ENCODE data around the gene KAT5.
"Not testable (repeated sequence)": the region's sequence is repeated elsewhere in the genome, so short reads cannot be mapped to it uniquely, and the experiment has no call there.

The KAT5 gene

GRCh38 chr11:65709661-65710060 lies 2.4 kb upstream of the KAT5 start:
- DNase-seq (ENCODE audit: low read depth in 2 of 2): no peak

- DNase-seq (ENCODE audit: low read depth in 2 of 2): no peak
Observed at GRCh38 chr11:65710421-65710820, 1.6 kb upstream of the KAT5 start.

- DNase-seq (ENCODE audit: low read depth in 2 of 2): no peak
Observed at GRCh38 chr11:65712633-65713076, 603 bp downstream of the KAT5 start.

DNA sequence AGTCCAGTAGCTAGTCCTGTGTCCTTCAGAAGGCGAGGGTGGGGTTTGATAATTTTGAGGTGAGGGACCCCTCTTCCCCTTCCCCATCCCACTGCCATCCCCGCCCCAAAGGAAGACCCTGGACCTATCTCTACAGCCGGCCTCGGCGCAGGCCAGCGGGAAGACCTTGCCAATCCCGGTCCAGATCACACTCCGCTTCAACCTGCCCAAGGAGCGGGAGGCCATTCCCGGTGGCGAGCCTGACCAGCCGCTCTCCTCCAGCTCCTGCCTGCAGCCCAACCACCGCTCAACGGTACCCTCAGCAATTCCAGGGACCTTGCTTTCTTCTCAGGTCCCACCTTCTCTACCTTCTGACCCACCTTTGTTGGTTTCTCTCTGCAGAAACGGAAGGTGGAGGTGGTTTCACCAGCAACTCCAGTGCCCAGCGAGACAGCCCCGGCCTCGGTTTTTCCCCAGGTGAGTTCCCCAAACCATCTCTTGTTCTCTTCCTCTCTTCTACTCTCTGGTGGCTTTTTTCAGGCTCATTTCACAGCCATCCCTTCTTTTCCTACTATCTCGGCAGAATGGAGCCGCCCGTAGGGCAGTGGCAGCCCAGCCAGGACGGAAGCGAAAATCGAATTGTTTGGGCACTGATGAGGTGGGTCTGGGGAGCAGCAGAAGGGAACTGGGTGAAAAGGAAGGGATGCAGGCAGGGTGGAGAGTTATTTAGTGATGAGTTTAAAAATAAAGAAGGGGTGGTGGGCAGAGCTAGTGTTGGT lies 1.3 kb downstream of the KAT5 start:
- DNase-seq (ENCODE audit: low read depth in 2 of 2): no peak

- DNase-seq (ENCODE audit: low read depth in 2 of 2): no peak
Observed at GRCh38 chr11:65714433-65714832, 2.4 kb downstream of the KAT5 start.

GRCh38 chr11:65716302-65716701 lies 4.2 kb downstream of the KAT5 start:
- no peak for DNase-seq (ENCODE audit: low read depth in 2 of 2)

GRCh38 chr11:65716774-65717405 lies 4.8 kb downstream of the KAT5 start:
- DNase-seq (ENCODE audit: low read depth in 2 of 2): no peak

DNA sequence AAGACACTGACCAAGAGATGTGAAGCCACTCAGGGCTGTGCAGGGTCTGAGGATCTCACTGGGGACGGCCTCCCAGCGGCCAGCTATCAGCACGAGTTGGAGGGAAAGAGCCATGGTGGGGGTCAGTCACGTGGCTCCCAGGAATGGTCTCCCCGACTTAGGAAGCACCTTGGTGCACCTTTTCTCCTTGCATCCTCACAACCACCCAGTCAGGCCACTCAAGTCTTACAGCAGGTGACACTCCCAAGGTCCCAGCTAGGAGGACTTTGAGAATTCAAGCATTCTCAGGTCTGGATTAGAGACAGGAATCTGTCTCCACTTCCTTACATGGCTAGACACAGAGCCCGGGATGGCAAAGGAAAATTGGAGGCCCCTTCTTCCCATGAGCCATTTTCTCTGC lies 5.9 kb downstream of the KAT5 start:
- DNase-seq (ENCODE audit: low read depth in 2 of 2): no peak

GRCh38 chr11:65718531-65718930 lies 6.5 kb downstream of the KAT5 start:
- DNase-seq (ENCODE audit: low read depth in 2 of 2): no peak

DNA sequence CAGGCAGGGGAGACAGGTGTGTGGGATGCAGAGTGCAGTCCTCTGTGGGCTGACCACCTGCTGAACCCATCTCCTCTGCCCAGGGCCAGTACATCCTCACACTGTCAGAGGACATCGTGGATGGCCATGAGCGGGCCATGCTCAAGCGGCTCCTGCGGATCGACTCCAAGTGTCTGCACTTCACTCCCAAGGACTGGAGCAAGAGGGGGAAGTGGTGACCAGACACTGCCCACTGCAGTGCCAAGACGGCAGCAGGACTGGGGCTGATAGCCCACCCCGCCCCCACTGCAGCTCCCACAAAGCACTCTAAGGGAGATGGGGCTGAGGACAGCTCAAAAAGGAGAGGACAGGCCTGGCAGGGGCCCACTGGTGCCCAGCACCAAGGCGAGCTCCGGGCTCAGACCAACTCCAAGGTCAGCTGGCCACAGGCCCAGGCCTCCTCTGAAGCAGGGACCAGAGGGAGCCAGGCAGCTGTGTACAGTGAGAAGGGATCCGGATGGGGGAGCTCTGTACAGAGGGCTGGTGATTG lies 7.0 kb downstream of the KAT5 start:
- no peak for DNase-seq (ENCODE audit: low read depth in 2 of 2)

- peak in 1 of 2 donors; percentile 17 for DNase-seq (ENCODE audit: low read depth in 2 of 2)
Observed at GRCh38 chr11:65719871-65720210, 7.8 kb downstream of the KAT5 start.

- DNase-seq (ENCODE audit: low read depth in 2 of 2): peak; percentile 56 to 72
Observed at GRCh38 chr11:65720211-65720934, 8.3 kb downstream of the KAT5 start, which contains the start of gene RNASEH2C. Gene RNASEH2C (minus strand): TSS chr11:65720798. CDS start chr11:65720758, 40 bp downstream.

DNA sequence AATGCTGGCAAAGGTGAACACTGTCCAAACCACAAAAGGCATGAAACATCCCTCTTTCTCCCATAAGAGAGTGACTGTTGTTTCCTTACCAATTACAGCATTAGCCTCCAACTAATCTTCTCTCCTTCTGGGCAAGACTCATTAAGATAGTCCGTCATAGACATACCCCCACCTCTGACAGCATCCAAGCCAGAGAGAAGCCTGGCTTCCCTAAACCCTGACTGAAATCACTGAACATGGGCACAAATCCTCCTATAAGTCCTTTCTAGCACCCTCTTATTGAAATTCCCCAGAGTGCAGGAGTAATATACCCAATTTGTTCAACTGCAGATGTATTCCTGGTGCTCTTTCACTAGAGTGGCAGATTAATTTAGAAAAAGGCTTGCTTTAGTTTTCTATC lies 10.2 kb downstream of the KAT5 start:
- no peak for DNase-seq (ENCODE audit: low read depth in 2 of 2)

GRCh38 chr11:65726660-65727059 lies 14.6 kb downstream of the KAT5 start:
- no peak for DNase-seq (ENCODE audit: low read depth in 2 of 2)

DNA sequence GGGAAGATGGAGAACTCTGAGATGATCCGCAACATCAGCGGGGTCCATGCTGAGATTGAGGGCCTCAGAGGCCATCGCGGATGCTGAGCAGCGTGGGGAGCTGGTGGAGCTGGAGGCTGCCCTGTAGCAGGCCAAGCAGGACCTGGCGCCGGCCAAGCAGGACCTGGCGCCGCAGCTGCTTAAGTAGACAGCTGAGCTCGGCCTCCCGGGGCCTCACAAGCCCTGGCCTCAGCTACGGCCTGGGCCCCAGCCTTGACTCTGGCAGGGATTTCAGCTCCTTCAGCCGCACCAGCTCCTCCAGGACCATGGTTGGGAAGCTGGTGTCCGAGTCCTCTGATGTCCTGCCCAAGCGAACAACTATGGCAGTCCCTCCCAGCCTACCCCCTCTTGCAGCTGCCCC lies 15.8 kb downstream of the KAT5 start:
- DNase-seq (ENCODE audit: low read depth in 2 of 2): no peak

GRCh38 chr11:65730461-65730860 lies 18.4 kb downstream of the KAT5 start:
- no peak for DNase-seq (ENCODE audit: low read depth in 2 of 2)

GRCh38 chr11:65735111-65735510 lies 23.1 kb downstream of the KAT5 start:
- not testable (repeated sequence) for DNase-seq (ENCODE audit: low read depth in 2 of 2)

- no peak for DNase-seq (ENCODE audit: low read depth in 2 of 2)
Observed at GRCh38 chr11:65736810-65737209, 24.8 kb downstream of the KAT5 start.

GRCh38 chr11:65739022-65739421 lies 27.0 kb downstream of the KAT5 start:
- DNase-seq (ENCODE audit: low read depth in 2 of 2): no peak

- no peak for DNase-seq (ENCODE audit: low read depth in 2 of 2)
Observed at GRCh38 chr11:65741185-65741584, 29.1 kb downstream of the KAT5 start.

DNA sequence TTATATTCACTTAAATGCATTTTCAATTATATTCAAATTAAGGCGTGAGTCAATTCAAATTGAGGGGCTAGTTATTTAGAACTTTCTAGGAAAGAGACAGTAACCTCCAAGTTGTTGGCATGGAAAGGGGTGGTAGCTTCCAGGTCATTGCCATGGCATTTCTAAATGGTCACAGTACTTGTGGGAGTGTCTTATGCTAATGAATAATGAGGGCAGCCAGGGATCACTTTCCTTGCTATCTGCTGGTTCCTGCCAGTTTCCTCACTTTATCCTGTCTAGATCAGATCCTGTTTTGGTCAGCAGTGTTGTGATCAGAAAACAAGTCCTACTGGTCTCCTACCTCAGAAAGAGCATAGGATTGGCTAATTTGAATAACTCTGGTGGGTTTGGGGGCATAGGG lies 30.3 kb downstream of the KAT5 start:
- no peak for DNase-seq (ENCODE audit: low read depth in 2 of 2)

DNA sequence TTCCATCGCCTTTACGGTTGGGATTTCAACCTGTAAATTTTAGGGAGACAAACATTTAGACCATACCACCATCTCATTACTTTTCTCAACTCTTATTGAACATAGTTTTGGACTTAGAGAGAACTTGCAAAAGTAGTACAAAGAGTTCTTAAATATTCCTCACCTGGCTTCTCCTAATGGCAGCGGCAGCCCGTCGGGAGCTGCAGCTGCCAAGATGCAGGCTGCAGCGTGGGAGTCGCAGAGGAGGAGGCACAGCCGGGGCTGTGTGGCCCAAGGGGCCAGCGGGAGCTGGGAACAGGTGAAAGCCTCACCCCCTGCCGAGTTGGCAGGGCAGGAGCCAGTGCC lies 31.6 kb downstream of the KAT5 start:
- no peak for DNase-seq (ENCODE audit: low read depth in 2 of 2)
